Measurements from ENCODE around the gene SAE1.
"Not testable (repeated sequence)": the region's sequence is repeated elsewhere in the genome, so short reads cannot be mapped to it uniquely, and the experiment has no call there.

The SAE1 gene

DNA sequence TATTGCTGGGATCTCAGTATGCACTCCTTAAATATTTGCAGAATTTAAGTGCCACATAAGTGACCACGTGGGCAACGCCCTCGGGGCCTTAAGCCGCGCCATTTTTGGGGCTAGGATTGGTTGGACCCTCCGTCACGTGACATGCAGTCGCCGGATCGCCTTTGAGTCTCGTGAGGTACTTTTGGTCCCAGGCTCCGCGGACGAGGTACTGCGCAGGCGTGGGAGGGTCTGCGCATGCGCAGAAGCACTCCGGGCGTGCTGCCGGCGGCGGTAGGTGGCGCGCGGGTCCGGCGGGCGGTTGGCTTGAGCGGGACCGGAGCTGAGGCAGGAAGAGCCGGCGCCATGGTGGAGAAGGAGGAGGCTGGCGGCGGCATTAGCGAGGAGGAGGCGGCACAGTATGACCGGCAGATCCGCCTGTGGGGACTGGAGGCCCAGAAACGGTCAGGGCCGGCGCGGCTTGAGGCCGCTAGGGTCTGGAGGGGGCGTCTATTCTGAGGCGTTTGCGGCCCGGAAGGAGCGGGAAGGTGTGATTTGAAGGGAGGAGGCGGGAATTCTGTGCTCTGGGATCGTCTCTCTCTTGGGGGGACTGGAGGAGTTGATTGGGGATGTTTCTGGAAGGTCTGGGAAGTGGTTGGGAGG is at the start of gene SAE1:
SAE1 (plus strand) TSS at position 247 of the 639 bp plus-strand sequence; CDS start at position 343, 96 bp downstream.
- DNase-seq: peak; percentile 90

DNA sequence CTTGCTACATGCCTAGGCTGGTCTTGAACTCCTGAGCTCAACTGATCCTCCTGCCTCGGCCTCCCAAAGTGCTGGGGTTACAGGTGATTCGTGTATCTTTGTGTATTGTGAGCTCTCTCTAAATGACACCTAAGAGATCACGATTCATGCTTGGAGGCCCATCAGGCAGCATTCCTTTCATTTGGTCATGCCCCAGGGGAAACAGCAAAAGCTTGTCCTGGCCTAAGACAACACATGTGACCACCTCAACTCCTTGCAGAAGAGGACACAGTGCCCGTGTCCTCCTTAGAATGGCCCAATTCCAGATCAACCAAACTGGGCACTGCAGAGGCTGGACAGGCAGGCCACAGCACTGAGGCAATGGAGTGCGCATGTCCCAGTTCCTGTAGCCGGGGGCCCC is 49.5 kb upstream of the SAE1 start:
- peak; percentile 8 for DNase-seq

DNA sequence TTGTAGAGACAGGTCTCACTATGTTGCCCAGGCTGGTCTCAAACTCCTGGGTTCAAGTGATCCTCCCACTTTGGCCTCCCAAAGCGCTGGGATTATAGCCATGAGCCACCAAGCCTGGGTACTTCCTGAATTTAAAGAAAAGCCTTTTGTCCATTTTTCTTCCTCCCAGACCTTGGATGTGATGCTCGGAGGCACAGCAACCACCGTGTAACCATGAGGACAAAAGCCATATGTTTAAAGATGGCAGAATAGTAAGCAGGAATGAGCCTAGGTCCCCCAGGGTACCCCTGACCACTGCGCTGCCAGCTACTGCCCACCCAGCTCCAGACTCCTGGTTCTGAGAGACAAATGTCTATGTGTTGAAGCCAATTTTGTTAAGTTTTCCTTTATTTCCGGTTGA is 48.1 kb upstream of the SAE1 start:
- DNase-seq: no peak

DNA sequence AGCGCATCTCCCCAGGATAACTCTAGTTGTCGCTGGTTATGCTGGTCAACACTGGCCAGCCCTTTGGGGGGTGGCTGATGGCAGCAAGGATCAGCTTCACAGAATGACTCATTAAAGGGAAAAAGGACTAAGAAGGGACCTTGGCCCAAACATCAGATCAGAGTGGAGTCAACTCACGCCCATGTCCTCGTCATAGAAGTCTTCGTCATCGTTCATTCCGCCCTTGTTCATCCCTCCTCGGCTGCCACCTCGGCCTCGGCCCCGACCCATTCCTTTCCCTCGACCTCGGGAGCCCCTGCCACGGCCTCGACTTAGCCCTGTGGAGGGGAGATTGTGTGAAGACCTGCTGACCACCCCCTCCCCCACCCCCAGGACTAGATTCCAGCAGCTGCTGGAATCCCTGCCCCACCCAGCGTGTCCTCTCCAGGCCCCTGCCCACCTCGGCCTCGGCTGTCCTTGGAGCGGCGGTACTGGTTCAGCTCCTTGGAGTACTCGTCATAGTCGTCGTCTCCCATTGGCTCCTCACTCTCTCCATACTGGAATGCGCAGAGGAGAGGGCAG is 45.7 kb upstream of the SAE1 start:
- no peak for DNase-seq

DNA sequence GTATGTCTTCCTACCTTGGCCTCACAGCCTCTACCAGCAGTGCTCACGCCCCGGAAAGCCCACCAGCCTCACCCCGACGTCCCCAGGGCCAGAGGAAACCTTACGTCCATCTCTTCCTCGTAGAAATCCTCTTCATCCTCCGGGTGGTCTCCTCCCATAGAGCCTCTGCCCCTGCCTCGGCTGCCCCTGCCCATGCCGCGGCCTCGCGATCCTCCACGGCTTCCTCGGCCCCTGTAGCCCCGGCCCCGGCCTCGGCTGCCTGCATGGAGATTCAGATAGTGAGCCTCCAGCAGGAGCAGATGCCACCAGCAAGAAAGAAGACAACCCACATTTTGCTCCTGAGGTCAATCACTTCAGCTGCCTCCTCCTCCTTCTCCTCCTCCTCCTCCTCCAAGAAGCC is 44.4 kb upstream of the SAE1 start:
- DNase-seq: no peak

DNA sequence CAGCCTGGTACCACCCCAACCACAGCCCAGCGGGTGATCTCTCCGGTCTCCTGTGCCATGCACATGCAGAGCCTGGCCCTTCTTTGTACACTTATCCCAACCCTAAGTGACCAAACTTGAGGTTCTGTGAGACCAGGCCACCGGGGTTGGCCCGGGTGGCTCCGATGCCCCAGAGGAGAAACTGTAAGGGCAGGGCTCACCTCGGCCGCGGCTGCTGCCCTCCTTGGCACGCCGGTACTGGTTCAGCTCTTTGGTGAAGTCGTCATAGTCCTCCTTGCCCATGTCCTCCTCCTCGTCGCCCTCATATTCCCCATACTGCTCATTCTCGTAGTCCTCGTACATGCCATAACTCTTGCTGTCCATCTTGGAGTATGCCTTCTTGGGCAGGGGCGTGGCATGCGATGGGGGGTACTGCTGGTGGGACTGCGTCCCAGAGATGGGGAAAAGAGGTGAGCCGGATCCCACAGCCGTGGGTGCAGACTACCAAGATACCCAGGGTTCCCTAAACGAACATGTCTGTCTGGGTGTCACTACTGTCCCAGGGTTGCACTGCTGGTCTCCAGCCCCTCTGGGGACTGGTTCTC is 40.8 kb upstream of the SAE1 start:
- DNase-seq: no peak

DNA sequence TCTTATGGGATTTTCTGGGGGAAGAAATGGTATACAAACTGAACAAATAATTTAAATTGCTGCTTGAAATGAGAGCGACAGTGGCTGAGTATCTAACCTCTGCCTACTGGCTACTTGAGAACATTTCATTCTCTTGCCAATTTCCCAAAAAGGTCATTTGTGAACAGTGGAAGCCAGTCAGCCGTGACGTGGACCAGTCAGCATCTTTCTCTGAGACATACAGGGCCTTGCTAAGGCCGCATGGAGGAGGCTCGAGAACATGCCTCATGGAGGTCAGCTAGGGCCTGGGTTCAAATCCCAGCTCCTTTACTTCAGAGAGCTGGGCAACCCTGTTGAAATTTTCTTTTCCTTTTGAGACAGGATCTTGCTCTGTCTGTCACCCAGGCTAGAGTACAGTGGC is 37.4 kb upstream of the SAE1 start:
- DNase-seq: peak; percentile 30

DNA sequence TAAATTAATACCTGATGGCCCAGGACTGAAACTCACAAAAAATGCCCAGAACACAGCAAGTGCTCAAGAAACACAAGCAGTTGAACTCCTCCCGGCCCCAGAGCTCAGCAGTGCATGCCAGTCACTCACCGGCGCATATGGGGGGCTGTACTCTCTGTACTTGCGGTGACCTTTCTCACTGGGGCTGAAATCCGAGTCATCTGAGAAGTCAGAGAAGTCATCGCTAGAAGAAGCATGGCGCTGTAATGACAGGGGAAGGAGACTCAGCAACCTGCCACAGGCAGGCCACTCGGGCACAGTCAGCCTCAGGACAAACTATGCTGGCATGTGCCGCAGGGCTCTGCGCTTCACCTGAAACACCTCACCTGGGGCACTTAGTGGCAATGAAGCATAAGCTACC is 36.8 kb upstream of the SAE1 start:
- no peak for DNase-seq

DNA sequence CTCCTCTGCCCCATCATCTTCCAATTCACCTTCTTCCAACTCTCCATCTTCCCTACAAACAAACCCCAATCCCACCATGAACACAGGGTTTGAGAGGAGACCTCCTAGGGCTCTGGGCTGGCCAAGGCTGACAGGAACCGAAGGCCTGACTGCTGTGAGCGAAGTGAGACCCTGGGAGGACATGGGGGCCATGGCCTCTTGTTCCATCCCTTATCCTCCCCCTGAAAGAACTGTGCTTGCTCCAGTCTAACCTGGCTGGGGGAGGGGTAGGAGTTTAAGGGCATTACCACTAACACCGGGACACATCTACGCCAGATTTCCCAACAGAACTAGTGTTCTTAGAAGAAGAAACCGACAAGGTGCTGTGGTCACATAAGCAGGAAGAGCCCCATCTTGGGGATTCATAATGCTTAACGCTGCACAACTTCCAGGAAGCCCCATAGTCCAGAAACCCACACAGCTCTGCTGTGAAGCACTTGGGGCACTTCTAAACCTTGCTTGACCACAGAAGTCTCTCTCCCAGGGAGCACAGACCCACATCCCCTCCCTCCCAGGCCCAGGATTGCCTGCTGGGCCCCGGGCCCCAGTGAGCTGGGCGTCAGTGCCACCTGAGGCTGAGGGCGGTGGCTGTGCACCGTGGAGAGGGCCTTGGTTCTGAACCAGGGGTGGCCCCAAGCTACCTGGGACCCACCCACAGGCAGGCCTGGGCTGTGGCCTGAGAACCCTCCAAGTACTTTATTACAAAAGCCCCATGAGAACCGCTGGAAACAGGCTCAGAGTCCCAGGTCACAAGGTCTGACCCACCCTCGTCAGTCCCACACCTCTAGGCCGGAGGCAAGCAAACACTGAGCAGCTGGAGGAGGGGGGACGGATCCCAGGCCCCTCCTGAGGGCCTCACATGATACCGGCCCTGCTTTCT is 35.8 kb upstream of the SAE1 start:
- no peak for DNase-seq

DNA sequence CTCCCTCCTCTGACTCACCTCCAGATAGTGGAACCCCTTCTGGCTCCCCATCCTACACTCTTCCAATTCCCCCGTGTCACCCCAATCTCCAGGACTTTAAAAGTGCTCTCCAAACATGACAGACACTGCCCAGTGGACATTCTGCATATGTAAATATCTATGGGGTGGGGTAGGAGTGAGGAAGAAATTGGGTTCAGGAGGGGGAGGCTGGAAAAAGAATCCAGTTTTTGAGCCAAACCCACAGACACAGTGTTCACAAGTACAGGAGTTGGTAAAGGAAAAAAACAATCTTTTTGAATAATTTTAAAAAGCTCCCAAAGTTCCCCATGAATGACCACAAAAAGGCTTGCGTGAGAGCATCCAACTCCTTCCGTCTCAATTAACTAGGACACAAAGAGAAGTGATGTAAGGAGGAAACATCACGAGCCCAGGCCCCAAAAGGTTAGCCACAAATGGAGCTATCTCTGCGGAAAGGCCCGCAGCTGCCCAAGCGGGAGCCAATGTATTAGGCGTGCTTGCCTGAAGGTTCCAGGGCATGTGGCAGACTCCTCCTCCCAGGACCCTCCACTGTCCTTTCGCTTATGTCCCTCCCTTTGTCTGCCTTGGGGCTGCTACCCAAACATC is 35.0 kb upstream of the SAE1 start:
- DNase-seq: no peak

DNA sequence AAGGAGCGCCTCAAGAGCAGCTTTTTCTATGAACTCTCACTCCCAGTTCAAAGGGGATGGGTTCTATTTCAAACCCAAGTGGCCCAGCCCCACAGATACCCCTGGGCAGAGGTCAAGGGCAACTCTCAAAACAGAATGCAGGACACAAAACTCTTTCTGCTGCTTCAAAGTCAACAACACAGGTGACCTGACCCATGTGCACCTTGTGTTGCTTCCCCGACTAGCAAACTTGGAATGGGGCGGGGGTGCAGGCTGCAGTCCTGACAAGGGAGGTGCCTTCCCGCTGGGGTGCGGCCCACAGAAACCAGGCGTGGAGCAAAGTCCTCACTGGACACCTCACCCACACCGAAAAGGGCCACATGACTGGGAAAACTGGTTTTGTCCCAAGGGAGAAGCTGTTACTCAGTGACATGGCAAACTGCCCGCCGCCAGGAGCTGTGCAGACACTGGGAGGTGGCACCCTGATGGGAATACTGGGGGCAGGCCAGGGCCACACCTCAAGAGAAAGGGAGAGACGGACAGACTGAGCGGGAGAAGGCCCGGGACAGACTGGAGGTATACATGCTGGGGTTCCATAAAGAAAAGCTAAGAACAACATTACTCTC is 34.4 kb upstream of the SAE1 start:
- DNase-seq: no peak

DNA sequence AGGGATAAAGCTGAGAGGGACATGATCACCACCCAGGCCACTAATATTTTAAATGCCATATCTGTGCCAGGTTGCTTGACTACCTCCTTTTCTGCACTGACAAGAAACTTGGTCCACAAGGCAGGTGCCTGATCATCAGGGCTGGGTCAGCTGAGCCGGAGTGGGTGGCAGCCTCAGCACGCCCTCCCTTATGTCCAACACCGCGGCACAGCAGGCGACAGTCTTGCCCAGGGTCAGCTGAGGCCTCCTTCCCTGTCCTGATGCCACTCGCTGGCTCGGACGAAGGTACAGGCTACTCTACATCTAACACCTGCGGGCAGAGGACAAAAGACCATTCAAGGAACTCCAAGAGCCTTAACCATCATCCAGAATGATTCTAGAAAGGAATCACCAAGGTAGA is 33.9 kb upstream of the SAE1 start:
- no peak for DNase-seq

DNA sequence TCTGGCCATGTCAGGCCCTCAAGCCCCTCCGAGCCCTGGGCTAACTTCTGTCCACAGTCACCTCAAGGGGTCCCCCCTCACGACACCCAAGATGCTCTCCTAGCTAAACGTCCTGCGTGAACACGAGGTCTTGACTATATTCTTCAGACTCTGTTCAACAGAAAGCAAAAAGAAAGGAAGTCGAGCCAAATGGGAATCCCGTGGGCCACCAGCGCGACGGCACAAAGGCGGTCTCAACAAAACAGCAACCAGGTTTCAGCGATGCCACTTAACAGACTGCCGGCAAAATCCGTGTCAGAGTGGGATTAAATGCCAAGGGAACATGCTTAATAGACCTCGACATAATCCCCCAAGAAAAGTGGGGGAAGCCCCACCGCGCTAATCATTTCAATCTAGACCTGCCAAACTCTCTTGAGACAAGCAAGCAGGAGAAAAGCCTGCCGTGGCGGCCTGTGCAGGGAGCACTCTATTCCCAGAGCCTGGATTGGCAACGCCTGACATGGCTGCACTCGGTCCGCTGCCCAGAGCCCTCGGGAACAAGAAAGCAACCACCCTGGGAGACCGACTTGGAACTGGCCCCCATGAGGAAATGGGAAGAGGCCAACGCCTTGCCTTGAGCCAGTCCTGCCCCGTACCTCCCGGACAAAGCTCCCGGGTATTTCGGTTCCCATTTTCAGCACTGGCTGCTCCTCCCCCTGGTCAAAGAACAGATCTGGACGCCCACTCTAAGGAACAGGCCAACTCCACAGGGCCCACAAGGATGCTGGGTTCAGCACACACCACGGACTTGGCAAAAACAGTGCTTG is 33.0 kb upstream of the SAE1 start:
- no peak for DNase-seq

DNA sequence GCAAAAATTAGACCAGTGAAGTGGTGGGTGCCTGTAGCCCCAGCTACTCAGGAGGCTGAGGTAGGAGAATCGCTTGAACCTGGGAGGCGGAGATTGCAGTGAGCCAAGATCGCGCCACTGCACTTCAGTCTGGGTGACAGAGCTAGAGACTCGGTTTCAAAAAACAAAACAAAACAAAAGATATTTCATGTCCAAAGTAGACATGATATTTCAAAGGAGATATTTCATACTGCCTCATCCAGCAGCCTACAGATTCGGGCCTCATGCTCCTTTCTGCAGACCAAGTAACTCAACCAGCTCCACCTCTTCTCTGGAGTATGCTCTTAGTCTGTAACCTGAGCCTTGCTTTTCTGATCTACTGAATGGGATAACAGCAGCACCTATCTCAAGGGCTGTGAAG is 32.0 kb upstream of the SAE1 start:
- no peak for DNase-seq

DNA sequence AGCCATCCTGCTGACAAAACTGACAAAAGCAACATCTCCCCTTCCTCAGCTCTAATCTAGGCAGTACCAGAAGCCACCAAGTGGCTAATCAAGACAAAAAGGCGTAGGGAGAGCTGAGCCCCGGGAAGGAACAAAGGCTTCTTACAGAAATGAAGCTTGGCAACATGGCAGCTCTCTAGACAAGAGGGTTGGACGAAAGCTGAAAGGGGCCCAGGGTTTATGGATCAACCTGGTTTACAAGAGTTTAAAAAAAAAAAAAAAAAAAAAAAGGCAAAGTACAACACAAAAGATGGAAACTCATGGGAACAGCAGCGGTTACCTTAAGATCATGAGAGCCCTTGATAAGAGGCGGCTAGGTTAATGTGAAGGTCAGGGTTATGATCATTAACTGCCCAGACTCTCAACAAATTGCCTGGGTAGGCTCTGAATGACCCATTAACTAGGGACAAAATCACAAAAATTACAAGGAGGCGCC is 31.0 kb upstream of the SAE1 start:
- DNase-seq: no peak

DNA sequence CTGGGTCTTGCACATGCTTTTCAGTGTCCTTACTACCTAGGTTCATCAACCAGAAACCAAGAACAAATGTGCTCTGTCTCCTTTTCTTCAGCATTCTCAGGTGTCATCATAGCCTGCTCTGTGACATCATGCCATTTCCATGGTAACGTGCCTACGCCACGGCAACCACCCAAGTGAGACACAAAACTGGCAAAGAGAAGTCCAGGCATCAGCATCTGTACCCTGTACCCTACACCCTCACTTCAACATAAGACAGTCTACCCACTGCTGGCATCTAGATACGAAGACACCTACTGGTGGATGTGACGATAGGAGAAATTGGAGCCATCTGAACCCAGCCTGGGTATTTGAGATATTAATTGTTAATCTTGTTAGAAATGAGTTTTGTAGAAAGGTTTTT is 30.3 kb upstream of the SAE1 start:
- no peak for DNase-seq

DNA sequence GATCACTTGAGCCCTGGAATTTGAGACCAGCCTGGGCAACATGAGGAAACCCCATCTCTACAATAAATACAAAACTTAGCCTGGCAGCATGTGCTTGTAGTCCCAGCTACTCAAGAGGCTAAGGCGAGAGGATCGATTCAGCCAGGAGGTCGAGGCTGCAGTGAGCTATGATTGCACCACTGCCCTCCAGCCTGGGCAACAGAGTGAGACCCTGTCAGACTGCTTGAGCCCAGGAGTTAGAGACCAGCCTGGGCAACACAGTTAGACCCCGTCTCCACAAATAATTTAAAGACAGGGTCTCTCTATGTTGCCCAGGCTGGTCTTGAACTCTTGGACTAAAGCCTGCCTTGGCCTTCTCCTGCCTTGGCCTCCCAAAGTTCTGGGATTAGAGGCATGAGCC is 29.5 kb upstream of the SAE1 start:
- DNase-seq: not testable (repeated sequence)

DNA sequence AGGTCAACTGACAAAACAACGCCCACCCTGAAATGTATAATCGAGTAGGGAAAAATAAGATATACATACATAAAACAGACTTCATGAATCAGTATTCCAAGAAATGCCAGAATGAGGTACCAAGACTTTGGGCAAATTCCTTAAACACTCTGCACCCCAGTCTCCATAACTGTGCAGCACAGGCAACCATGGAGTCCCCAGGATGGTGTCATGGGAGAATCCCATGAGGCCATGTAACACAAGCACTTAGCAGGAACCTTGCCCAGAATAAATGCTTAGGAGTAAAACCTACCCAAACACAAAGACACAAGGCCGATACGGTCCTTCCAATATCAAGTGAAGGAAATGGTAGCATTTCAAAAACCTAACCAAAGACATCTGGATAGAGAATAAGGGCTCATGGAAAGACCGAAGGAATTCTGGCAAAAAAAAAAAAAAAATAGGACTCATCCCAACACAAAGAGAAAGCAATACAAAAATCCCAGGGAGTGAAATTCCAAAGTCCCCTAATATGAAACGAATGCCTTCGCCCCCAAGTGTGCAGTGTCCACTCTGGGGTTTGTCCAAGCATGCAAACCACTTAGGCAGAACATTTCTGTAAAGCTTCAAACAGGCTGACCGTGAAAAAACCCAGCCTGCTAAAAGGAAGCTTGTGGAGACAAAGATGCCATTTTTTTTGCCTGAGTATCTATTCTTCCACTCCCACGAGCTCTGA is 28.1 kb upstream of the SAE1 start:
- peak; percentile 60 for DNase-seq

DNA sequence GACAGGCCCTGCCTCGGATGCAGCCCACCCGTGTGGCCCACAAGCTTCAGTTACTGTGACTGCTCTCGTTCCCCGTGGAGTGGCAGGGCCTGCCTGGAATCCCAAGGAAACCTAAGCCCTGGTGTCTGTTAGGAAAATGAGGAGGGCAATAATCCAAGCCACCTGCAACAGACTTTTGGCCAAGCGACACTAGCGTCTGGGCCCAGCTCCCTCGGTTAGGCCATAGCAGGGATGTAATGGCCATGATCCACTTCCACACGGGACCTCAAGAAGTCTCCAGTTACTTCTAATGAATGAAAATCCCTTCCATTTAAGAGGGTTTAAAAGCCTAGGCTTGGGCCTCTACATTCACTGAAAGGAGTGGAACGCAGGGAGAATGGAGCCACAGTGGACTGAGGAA is 26.0 kb upstream of the SAE1 start:
- no peak for DNase-seq

DNA sequence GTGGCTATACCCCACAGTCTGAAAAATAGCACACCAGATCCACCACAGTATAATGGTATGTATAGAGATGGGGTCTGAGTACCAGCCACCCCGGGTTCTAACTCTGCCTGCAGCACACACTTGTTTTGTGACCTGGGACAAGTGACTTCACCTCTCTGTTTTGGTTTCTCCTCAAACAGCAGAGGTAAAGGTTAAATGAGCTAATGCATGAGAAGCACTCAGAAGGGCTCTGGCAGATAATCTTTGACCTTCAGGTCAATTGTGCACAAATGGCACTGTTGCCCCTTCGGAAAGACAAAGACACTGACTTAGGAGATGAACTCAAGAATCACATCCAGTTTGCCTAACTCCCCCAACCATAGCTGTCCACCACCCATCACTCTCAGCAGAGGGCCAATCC is 24.8 kb upstream of the SAE1 start:
- no peak for DNase-seq

DNA sequence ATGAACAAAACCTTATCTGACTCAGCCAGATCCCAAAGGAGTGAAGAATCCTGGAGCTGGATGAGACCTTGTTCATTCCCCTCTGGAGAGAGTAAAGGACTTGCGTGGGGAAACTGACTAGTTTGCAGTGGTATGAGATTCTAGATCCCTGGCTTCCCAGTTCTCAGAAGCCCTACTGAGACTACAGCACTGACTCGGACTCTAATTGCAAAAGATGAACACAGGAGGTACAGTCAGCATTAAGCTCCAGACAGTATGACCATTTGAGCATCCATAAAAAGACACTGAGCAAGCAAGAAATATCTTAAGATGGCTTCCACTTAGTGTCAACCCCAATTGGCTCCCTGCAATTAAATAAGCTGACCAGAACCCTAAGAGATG is 23.8 kb upstream of the SAE1 start:
- no peak for DNase-seq
